ENCODE measurements around the gene NXNL1.

- no peak for TF ChIP-seq EZH2 (IDR thresholded peaks at IDR 0.05; ENCODE audit: insufficient read depth, poor library complexity, severe bottlenecking)
- TF ChIP-seq EZH2phosphoT487 (IDR thresholded peaks at IDR 0.05; ENCODE audit: insufficient read depth, low read depth), result no peak
These were observed 36.5 kb upstream of the NXNL1 start for GRCh38 chr19:17497149-17497798.

All from GM23248 (cell line).